ENCODE data around the gene PAK4. TPM values are rescaled to one million over a fixed set of nuclear protein-coding genes. Genes with fewer than 3 reads are reported as not detected.

PAK4 gene
- total and polyA plus RNA-seq, 9 of the 15 experiments (the other 6 are each of a cell fraction or from before 2014, with no cell fraction given): 0.21 to 33.5 (median 5.8) TPM

DNA sequence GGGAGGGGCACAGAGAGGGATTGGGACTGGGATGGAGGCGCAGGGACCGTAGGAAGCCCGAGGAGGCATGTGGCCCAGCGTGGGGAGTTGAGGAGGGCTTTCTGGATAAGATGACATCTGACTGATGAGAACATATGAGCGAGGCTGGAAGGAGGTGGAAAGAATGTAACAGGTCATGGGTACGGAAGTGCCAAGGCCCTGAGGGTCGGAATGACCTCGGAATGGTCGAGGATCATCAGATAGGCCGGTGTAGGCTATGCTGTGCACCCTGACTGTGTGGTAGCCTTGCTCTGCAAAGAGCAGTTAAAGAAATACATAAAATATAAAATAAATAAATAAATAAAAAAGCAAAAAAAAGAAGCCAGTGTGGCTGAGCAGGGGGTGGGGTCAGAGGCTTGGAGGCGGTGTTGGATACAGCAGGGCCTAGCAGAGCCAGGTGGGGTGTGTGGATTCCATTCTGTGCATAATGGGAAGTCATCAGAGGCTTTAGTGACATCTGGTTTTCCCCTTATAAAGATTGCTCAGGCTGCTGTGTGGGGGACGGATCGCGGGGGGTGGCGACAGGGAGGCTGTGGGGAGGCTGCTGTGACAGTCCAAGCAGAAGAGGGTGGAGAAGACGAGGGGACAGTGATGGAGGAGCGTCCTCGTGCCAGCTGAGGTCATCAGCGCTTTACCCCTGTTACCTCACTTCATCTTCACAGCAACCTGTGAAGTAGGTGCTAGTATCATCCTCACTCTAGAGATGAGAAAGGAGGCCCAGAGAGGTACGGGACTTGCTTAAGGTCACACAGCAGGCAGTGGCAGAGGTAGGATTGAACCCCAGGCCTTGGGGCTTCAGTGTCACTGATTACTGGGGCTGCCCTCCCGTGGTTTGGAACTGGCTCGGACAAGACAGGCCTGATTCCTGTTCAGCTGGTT is 5.0 kb downstream of the PAK4 start:
- H3K79me2 ChIP-seq (ENCODE audit: control insufficient read depth, insufficient read depth, low read length): peaks cover 90% of the 10 kb centered on the region
- H3K27ac ChIP-seq (ENCODE audit: extremely low read depth, low read depth, low read length): no peak overlapping the region
- WGBS (ENCODE audit: insufficient coverage, low coverage, missing lambda C conversion rate): 87% methylated on average over 18 of the region's 22 CpGs
- H3K4me2 ChIP-seq (ENCODE audit: insufficient read depth, low read length): no peak overlapping the region
- H3K4me1 ChIP-seq (replicated peaks in 1 of 2; ENCODE audit: control insufficient read depth in 2 of 2, insufficient read depth in 2 of 2, low read length in 2 of 2): peaks cover 21 to 60% of the 10 kb centered on the region in 2 experiments
- no peak overlapping the region for H3K4me3 ChIP-seq
- peaks cover 3% of the 10 kb centered on the region; the same call in 1 of the 3 replicates for H3K36me3 ChIP-seq (ENCODE audit: control insufficient read depth, insufficient read depth, low read length)
- ATAC-seq (no peak), DNase-seq (ENCODE audit: extremely low read depth in 1 of 4, low spot score in 3 of 4) (no peak), FAIRE-seq (no peak)
- BruUV-seq (replicated peaks): no TSS peak
- H3K9me3 ChIP-seq (replicated peaks; ENCODE audit: control insufficient read depth, insufficient read depth, low read depth, low read length): no peaks in the 10 kb centered on the region
- H4K20me1 ChIP-seq (replicated peaks; ENCODE audit: control insufficient read depth, insufficient read depth, low read length): peaks cover 52% of the 10 kb centered on the region
- intact Hi-C loops (cut with micrococcal nuclease): no loop called here
- in situ Hi-C loops (cut with MboI): no loop called here
- no peak overlapping the region for H2AFZ ChIP-seq (ENCODE audit: low read depth, low read length)
- H3K9me1 ChIP-seq (ENCODE audit: control insufficient read depth, insufficient read depth, low read length): peaks cover 16% of the 10 kb centered on the region
- CTCF ChIA-PET (ENCODE audit: low intra/inter-chr PET ratio): no interaction called here
- TF ChIP-seq PTBP1 (IDR thresholded peaks at IDR 0.05; ENCODE audit: low read depth, low read length) (0 out of 2 replicates have a peak, but pooled peaks have one; percentile 69), BCOR (IDR thresholded peaks at IDR 0.05) (peak; percentile 83), DACH1 (IDR thresholded peaks at IDR 0.05; ENCODE audit: partially characterized antibody) (no peak), KDM1A (IDR thresholded peaks at IDR 0.05) (peak in 1 of 2 experiments; percentile 51; a peak in 3 of 4 replicates), RBM25 (IDR thresholded peaks at IDR 0.05; ENCODE audit: low read depth, low read length, severe bottlenecking) (peak; percentile 69), ZFP36 (IDR thresholded peaks at IDR 0.05; ENCODE audit: low read depth, low read length, partially characterized antibody) (peak; percentile 77), HNRNPLL (IDR thresholded peaks at IDR 0.05; ENCODE audit: low read depth, low read length, poor library complexity, severe bottlenecking) (no peak), IRF2 (CRISPR knock-in tag; IDR thresholded peaks at IDR 0.05) (no peak)
- peak overlapping the region in 1 of 2 experiments; percentile 37; a peak in 2 of 4 replicates for H3K9ac ChIP-seq (ENCODE audit: insufficient read depth in 1 of 2, low read depth in 2 of 2, low read length in 2 of 2)
- no peaks in the 10 kb centered on the region for H3K27me3 ChIP-seq (ENCODE audit: control insufficient read depth in 2 of 2, insufficient read depth in 2 of 2, low read length in 2 of 2)
- POLR2A ChIA-PET: no interaction called here
